Activated CD8-positive, alpha-beta memory T cell treated with anti-CD3 and anti-CD28 coated beads for 48 hours (primary cell): ENCODE measurements around the gene COPZ1.
"Not testable (repeated sequence)": the region's sequence is repeated elsewhere in the genome, so short reads cannot be mapped to it uniquely, and the experiment has no call there.

Experiments used
- DNase-seq, 3 experiments: peaks; one replicate each; pipeline ENCODE4 v3.0.0-alpha.2; 2020; ENCODE audit warnings: low read depth in 2 of 3, low spot score in 2 of 3

COPZ1 gene

DNA sequence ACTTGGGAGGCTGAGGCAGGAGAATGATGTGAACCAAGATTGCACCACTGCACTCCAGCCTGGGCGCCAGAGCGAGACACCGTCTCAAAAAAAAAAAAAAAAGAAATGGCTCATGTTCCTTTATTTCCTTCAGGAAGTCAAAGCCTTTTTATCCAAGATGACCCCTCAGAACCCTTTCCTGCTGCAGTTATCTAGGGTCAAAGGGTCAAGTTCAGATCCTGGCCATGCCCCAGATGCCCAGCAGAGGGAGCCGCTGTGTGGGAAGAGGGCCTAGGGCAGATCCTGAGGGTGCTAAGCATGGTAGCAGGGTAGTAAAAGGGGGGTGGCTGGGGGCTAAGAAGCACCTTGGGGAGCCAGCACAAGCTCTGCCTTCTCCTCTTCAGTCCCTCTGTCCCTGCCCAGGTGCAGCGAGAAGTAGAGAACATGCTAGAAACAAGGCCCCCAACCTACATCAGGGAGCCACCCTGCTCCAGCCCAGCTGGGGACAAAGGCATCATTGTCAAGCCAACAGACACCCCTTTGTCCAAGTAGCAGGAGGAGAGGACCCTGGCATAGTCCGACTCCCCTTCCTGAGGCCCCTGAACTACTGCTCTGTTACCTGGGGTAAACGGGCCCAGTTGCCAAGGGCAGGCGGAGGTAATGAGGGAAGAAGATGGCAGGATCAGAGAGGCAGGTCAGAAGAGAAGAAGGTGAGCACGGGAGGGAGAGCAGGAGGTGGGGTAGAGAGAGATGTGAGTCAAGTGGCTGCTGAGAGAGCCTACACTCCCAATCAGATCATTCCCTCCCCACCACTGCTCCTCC is 30.6 kb upstream of the COPZ1 start:
- DNase-seq = no peak

- no peak for DNase-seq
Measured at GRCh38 chr12:54294953-54295566, 29.9 kb upstream of the COPZ1 start.

GRCh38 chr12:54296393-54297099 is 28.4 kb upstream of the COPZ1 start:
- no peak for DNase-seq

- no peak for DNase-seq
Measured at GRCh38 chr12:54298904-54299303, 26.0 kb upstream of the COPZ1 start.

GRCh38 chr12:54299515-54300224 is 25.3 kb upstream of the COPZ1 start:
- no peak for DNase-seq

DNA sequence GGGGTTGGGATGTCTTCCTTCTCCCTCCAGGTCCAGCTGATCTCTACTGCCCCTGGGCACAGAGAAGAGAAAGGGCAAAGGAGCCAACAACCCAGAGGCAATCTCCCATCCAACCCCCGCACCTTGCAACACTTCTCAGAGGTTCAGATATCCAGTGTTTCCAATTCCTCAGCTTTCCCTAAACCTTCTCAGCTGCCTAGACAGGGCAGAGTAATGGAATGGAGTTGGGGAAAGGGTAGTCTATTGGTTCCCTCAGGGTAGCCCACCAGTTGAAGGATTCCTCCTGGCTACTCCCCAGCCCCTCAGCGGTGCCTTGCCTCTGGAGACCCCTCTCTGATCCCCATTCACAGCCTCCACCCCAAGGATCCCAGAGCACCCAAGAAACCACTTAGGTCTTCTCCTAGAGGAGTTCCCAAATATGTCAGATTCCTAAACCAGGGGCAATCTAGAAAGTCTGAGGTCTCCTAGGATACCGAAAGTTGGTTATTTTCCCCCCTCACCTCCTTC is 24.7 kb upstream of the COPZ1 start:
- no peak for DNase-seq

DNA sequence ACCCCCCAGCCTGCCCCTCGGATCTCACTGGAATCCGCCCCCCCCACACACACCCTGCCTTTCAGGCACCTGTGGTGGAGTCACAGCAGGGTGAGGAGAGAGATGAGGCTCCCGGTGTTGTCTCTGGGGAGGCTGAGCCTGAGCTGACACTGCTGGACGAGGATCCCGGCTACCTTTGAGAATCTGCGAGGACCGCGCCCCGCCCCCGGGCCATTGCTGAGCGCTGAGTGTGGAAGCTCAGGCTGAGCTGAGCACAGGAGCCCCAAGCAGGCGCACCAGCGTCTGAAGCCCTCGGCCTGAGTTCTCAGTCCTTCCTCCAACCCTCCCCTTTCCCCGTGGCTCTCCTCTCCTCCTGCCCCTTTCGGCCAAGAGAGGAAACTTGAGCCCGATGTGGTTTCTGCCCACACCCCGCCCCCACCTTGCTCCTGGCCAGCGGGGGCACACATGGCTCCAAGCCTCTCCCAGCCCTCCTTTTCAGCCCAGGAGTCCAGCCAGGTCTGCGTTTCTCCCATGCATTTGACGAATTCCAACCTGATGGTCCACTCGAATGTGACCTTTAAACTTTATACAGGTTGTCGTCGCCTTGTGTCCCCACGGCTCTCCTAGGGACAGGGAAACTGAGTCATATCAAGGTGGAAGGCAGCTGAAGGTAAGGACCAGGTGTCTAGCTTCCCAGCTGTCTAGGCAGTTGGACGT is 24.1 kb upstream of the COPZ1 start, which contains the start of gene NFE2:
Gene NFE2, minus strand, starts transcription at position 284 of the 696 bp plus-strand sequence. CDS start 5,767 bp downstream, outside the sequence.
- no peak for DNase-seq

DNA sequence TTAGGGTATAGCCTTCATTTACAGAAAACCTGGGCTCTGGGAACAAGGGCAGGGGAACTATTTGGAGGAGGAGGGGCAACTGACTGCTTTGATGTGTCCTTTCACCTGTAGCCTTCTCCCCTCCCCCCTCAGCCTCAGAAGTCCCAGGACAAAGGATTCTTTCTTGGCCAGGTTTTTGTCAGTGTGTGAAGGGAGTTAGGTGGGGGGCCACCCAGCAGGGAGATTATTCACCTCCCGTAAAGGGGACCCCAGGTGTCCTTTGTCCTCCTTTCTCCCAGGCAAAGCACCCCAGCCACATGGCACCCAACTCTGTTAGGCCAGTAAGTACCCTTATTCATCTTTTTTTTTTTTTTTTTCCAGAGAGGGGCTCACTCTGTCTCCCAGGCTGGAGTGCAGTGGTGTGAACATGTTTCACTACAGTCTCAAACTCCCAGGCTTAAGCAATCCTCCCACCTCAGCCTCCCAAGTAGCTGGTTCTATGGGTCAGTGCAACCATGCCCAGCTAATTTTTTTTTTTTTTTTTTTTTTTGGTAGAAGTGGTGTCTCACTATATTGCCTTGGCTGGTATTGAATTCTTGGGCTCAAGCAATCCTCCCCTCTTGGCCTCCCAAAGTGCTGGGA is 23.4 kb upstream of the COPZ1 start:
- DNase-seq = no peak

DNA sequence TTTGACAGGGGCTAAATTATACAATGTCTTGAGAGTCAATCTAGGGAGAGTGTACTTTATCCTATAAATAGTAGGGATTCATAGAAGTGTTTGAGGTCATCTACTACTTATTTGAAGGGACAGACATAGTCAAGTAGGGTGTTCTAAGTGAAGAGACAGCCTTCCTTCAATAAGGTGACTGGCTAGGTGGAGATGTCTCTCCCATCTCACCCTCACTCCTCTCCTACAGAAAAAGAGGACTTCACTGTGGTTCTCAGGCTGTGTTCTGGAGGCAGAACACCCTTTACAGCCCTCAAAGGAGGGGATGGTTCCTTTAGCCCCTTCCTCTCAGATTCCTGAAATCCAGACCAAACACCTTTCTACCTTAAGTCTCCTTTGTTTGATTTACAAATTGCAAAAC is 21.3 kb upstream of the COPZ1 start:
- no peak for DNase-seq

DNA sequence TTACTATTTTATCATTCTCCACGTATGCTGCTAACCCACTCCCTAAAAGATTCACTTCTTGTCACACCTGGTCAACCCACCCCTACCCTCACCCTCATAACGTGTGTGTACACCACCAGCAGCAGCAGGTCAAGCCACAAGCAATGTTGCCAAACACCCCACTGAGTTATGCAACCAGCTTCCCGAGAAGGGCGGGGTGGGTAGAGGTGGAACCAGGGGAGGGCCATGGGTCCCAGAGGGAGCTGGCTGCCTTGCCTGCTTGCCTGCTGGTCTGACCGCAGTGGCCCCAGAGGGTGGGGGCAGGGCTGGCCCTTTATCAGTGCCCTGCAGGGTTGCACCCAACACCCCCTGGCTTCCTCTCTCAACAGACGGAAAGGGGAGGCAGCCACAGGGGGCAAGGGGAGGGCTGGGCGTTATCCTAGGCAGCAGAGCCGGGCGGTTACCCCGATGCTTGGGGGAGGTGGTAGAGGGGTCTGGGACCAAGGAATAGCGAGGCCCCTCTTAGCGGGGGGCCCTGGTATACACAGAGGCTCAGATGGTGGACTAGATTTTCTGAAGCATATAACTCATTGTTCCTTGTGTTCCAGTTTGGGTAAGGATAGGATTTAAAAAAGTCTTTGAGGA is 20.6 kb upstream of the COPZ1 start:
- DNase-seq = no peak

DNA sequence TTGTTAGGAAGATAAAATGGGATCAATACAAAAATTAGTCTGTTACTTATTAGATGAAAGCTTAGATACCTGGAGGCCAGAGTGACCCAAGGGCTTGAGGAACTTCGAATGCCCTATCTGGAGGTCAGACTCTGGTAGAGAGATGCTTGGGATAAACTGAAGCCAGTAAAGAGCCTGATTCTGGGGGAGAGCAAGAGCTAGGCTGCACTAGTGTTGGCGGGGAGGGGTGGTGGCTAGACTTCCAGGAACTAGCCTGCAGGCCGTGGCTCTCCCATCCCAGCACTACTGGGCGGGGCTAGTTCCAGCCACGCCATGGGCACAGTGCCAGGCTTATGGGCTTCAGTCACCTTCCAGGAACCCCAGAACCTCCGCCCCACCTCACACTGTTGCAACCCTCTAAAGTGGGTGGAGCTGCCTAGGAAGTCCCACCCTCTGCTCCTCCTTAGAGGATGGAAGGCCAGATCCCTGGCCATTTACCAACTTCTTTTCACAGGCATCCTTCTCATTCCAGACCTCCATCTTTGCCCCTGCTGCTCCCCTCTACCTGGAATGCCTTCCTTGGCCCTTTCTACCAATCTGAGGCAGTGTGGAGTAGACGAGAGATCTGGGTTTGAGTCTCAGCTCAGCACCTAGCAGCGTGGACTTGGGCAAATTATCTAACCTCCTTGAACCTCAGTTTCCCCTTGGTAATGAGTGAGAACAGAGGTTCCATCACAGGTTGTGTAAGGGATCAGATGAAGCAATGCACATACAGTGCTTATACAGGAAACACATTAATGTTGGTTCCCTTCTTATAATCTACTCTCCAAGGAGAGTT is 17.8 kb upstream of the COPZ1 start:
- no peak for DNase-seq

GRCh38 chr12:54311051-54311450 is 13.9 kb upstream of the COPZ1 start:
- DNase-seq = no peak

GRCh38 chr12:54312309-54312708 is 12.6 kb upstream of the COPZ1 start:
- DNase-seq = not testable (repeated sequence)

DNA sequence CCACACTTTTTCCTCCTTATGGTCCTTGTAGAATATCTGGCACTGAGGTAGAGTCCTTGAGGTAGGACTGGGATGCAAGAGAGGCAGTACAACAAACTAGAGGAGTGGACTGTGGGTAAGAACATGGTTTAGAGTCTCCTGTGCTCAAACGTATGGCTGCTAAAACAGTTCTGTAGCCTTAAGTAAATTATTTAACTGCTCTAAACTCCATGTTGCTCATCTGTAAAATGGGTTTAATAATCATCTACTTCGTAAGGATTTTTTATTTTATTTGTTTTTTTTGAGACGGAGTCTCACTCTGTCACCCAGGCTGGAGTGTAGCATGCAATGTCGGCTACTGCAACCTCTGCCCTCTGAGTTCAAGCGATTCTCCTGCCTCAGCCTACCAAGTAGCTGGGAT is 3.6 kb upstream of the COPZ1 start:
- no peak for DNase-seq

DNA sequence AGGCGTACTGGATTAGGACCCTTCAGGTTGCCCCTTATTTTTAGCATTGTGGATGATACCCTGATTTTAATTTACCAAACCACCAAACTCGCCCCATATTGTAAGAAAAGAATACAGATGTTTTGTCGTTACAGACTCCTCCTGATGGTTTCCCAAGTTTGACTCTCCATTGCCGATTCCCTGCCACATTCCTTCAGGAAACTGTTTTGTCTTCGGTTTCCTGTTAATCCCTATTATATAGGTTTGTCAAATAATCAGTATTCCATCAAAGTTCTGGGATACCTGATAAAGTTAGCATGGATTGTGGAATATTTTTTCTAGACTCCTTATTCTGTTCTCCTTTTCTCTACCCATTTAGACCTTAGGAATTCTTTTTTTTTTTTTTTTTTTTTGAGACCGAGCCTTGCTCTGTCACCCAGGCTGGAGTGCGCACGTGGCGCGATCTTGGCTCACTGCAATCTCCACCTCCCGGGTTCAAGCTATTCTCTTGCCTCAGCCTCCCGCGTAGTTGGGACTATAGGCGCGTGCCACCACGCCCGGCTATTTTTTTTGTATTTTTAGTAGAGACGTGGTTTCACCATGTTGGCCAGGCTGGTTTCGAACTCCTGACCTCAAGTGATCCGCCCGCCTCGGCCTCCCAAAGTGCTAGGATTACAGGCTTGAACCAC is 645 bp downstream of the COPZ1 start:
- not testable (repeated sequence) for DNase-seq

DNA sequence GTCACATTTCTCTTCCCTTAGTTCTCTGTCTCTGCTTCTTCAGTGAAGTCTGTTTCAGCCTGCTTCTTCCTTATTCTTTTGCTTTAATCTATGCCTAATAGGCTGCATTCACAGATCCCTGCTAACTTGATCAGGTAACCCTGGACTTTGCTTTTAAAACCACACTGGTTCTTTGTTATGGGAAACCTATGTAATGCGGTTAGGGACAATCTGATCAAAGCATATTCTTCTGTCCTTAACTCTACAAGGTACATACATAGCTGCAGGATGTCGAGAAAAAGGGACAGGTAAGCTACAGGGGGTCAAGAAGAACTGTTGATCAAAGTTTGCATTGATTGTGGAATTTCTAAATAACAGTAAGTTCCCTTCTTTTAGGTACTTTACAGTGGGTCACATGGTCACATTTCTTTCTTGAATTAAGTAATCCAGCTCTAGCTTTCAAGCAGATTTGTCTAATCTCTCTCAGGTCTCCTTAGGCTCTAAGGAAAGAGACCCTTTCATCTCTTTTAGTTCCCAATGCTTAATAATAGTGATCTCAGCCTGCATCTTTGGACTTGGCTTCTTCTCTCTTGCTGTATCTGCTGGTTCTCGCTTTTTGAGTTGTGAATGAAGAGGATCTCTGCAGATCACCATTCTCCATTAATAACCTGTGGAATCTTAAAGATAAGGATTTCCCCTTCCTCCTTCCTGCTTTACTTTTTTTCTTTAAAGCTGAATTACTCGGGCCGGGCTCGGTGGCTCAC is 3.8 kb downstream of the COPZ1 start:
- DNase-seq = no peak

GRCh38 chr12:54329759-54330158 is 4.8 kb downstream of the COPZ1 start:
- DNase-seq = no peak

- no peak for DNase-seq
Measured at GRCh38 chr12:54330442-54330841, 5.5 kb downstream of the COPZ1 start.
